HEK293T (cell line): Measurements from ENCODE around the gene PIEZO2.

ENCODE experiments used
- ARNT ChIP-seq: fragments of 450-650 bp; IDR thresholded peaks from 2 replicates; pipeline ENCODE4 v1.6.1; 2017; ENCODE audit warnings: mild to moderate bottlenecking
- BHLHE40 ChIP-seq: fragments of 450-650 bp; IDR thresholded peaks from 2 replicates; pipeline ENCODE4 v1.6.1; 2016; ENCODE audit warnings: mild to moderate bottlenecking, moderate library complexity, borderline replicate concordance
- CTBP1 ChIP-seq: fragments of 450-650 bp; IDR thresholded peaks from 2 replicates; pipeline ENCODE4 v1.6.1; 2016; ENCODE audit warnings: borderline replicate concordance
- FOXA1 ChIP-seq: fragments of 450-650 bp; IDR thresholded peaks from 2 replicates; pipeline ENCODE4 v1.6.1; 2016; ENCODE audit warnings: mild to moderate bottlenecking
- HDGF ChIP-seq: fragments of 450-650 bp; IDR thresholded peaks from 2 replicates; pipeline ENCODE4 v1.6.1; 2017; ENCODE audit warnings: antibody characterized with exemption, borderline replicate concordance
- NFRKB ChIP-seq: fragments of 450-650 bp; IDR thresholded peaks from 2 replicates; pipeline ENCODE4 v1.6.1; 2016; ENCODE audit warnings: mild to moderate bottlenecking, moderate library complexity
- SP1 ChIP-seq: fragments of 450-650 bp; IDR thresholded peaks from 2 replicates; pipeline ENCODE4 v1.6.1; 2017
- SUZ12 ChIP-seq: fragments of 450-650 bp; IDR thresholded peaks from 2 replicates; pipeline ENCODE4 v1.6.1; 2016; ENCODE audit warnings: mild to moderate bottlenecking
- TARDBP ChIP-seq: fragments of 450-650 bp; IDR thresholded peaks from 2 replicates; pipeline ENCODE4 v1.6.1; 2016
- ZNF384 ChIP-seq: fragments of 450-650 bp; IDR thresholded peaks from 2 replicates; pipeline ENCODE4 v1.6.1; 2016

DNA sequence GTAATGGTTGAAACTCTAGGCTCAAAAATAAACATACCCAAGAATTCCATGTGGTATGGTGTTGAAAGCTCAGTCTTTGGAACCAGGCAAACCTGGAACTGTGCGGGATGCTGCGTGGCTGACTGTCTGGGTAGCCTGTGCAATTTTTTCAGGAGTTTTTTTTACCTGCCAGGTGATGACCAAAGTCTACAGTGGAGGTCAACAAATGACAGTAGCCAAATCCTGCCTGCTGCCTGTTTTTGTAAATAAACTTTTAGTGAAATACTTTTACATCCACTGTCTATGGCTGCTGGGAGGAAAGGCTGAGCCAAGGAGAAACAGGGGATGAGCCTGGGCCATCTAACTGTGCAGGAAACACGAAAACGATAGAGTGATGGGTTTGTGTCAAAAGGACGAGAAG, 240.6 kb downstream of the PIEZO2 start:
- no peak for TF ChIP-seq ZNF384
- no peak for TF ChIP-seq BHLHE40
- TF ChIP-seq SP1, result no peak
- no peak for TF ChIP-seq ARNT
- TF ChIP-seq NFRKB, result no peak
- no peak for TF ChIP-seq HDGF
- TF ChIP-seq CTBP1, result no peak
- no peak for TF ChIP-seq SUZ12
- no peak for TF ChIP-seq FOXA1
- no peak for TF ChIP-seq TARDBP
